ENCODE measurements around the gene DBF4B. TPM values are rescaled to one million over a fixed set of nuclear protein-coding genes. Genes with fewer than 3 reads are reported as not detected.

DBF4B gene
- 0.98 and 1.7 TPM in 2 replicates for total RNA-seq

GRCh38 chr17:44708401-44709263 lies at the start of gene DBF4B:
DBF4B (plus strand) TSS chr17:44708665; CDS start chr17:44708821, 156 bp downstream.

GRCh38 chr17:44689477-44690217 lies 18.8 kb upstream of the DBF4B start, which contains the start of gene CCDC43:
CCDC43 (minus strand) TSS chr17:44689776; CDS start chr17:44689753, 23 bp downstream.

DNA sequence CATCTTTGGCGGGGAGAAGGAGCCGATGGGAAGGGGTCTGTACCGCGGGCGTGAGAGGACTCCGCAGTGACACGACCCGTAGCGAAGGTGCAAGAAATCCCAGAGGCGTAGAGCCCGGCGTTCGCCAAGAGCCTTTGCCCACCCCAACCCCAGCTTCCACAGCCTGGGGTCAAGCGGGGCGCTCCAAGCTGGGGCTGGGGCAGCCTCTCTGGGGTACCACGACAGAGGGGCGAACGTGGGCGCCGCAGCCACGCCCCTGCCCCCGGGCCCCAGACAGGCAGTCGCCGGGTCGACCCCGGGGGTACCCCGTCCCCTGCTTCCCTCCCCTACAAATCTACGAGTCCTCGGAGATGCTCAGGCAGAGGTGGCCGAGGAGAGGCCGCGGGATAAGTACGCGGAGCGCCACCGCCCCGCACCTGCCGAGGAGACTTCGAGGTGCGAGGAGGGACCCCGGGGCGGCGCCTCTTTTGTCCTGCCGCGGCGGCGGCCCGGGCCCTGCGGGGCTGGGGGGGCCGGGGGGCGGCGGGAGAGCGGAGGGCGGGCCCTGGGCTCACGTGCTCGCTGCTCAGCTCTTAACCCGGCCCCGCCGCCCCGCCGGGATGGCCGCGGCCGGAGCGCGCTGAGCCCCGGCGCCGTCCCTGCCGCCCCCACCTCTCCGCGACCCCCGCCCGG lies 50.1 kb downstream of the DBF4B start, which contains the start of gene ADAM11:
ADAM11 (plus strand) TSS at position 575 of the 672 bp plus-strand sequence. CDS start 212 bp downstream, outside the sequence.

Other genes starting within 250 kb of the DBF4B start
- gene GPATCH8, start 205.3 kb upstream of the DBF4B start, total RNA-seq: 10.9 and 14.0 TPM in 2 replicates
- gene FZD2, start 151.2 kb upstream of the DBF4B start, total RNA-seq: 0.17 and 0.22 TPM in 2 replicates
- gene MEIOC, start 52.2 kb upstream of the DBF4B start, total RNA-seq: not detected in 2 replicates
- 31.1 and 35.2 TPM in 2 replicates for gene CCDC43, start 18.9 kb upstream of the DBF4B start, total RNA-seq
- gene ADAM11, start 50.3 kb downstream of the DBF4B start, total RNA-seq: under 0.01 TPM in 1 of 2 replicates, not detected in the other
- gene GJC1, start 121.6 kb downstream of the DBF4B start, total RNA-seq: 2.9 and 4.6 TPM in 2 replicates
- gene HIGD1B, start 139.2 kb downstream of the DBF4B start, total RNA-seq: not detected in 2 replicates
- 112 and 155 TPM in 2 replicates for gene EFTUD2, start 190.8 kb downstream of the DBF4B start, total RNA-seq
- not detected in 2 replicates for gene GFAP, start 206.8 kb downstream of the DBF4B start, total RNA-seq
- gene KIF18B, start 239.1 kb downstream of the DBF4B start, total RNA-seq: 0.33 and 0.34 TPM in 2 replicates